ENCODE measurements around the gene METTL8. TPM values are rescaled to one million over a fixed set of nuclear protein-coding genes. Genes with fewer than 3 reads are reported as not detected.

Gene METTL8
- total RNA-seq, 1 donor from 2014 or later, result 31.5 TPM

GRCh38 chr2:171402906-171403580 lies 30.7 kb downstream of the METTL8 start:
- H3K4me3 ChIP-seq (ENCODE audit: low read depth, low read length), result no peak overlapping the region
- TF ChIP-seq, protein P1, sequence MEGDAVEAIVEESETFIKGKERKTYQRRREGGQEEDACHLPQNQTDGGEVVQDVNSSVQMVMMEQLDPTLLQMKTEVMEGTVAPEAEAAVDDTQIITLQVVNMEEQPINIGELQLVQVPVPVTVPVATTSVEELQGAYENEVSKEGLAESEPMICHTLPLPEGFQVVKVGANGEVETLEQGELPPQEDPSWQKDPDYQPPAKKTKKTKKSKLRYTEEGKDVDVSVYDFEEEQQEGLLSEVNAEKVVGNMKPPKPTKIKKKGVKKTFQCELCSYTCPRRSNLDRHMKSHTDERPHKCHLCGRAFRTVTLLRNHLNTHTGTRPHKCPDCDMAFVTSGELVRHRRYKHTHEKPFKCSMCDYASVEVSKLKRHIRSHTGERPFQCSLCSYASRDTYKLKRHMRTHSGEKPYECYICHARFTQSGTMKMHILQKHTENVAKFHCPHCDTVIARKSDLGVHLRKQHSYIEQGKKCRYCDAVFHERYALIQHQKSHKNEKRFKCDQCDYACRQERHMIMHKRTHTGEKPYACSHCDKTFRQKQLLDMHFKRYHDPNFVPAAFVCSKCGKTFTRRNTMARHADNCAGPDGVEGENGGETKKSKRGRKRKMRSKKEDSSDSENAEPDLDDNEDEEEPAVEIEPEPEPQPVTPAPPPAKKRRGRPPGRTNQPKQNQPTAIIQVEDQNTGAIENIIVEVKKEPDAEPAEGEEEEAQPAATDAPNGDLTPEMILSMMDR (conservative IDR thresholded peaks at IDR 0.05; ENCODE audit: low read depth, low read length), result no peak
- no peak for DNase-seq (ENCODE audit: low read depth)

GRCh38 chr2:171401947-171402346 lies 31.8 kb downstream of the METTL8 start:
- DNase-seq (ENCODE audit: low read depth), result no peak
- no peak overlapping the region for H3K4me3 ChIP-seq (ENCODE audit: low read depth, low read length)
- TF ChIP-seq, protein P1 (conservative IDR thresholded peaks at IDR 0.05; ENCODE audit: low read depth, low read length), result no peak

- TF ChIP-seq, protein P1 (conservative IDR thresholded peaks at IDR 0.05; ENCODE audit: low read depth, low read length), result no peak
- DNase-seq (ENCODE audit: low read depth), result no peak
- H3K4me3 ChIP-seq (ENCODE audit: low read depth, low read length), result no peak overlapping the region
Measured at GRCh38 chr2:171400395-171400794, 33.4 kb downstream of the METTL8 start.

GRCh38 chr2:171399292-171399691 lies 34.5 kb downstream of the METTL8 start:
- no peak for DNase-seq (ENCODE audit: low read depth)
- no peak overlapping the region for H3K4me3 ChIP-seq (ENCODE audit: low read depth, low read length)
- TF ChIP-seq, protein P1 (conservative IDR thresholded peaks at IDR 0.05; ENCODE audit: low read depth, low read length), result no peak

GRCh38 chr2:171394164-171394740 lies 39.5 kb downstream of the METTL8 start:
- TF ChIP-seq, protein P1 (conservative IDR thresholded peaks at IDR 0.05; ENCODE audit: low read depth, low read length), result no peak
- no peak overlapping the region for H3K4me3 ChIP-seq (ENCODE audit: low read depth, low read length)
- DNase-seq (ENCODE audit: low read depth), result no peak

- TF ChIP-seq, protein P1 (conservative IDR thresholded peaks at IDR 0.05; ENCODE audit: low read depth, low read length), result no peak
- H3K4me3 ChIP-seq (ENCODE audit: low read depth, low read length), result no peak overlapping the region
- no peak for DNase-seq (ENCODE audit: low read depth)
Measured at GRCh38 chr2:171393487-171393886, 40.3 kb downstream of the METTL8 start.

DNA sequence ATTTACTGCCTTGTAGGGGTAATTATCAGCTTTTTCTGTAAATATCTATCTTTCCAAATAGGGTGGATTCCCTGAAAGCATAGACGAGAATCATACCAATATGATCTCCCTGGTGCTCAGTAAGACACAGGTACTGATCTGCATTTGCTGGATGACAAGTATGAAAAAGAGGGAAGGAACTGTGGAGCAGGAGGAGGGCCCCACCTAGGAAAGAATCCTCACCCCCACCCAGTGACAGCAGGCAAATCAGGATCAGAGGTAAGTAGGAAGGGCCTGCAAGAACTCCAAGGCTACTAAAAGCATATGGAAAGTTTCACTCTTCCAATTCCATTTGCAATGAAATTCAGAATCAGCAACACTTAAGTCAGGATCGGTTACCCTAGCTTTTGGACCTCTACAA lies 42.3 kb downstream of the METTL8 start:
- H3K4me3 ChIP-seq (ENCODE audit: low read depth, low read length), result no peak overlapping the region
- TF ChIP-seq, protein P1 (conservative IDR thresholded peaks at IDR 0.05; ENCODE audit: low read depth, low read length), result no peak
- no peak for DNase-seq (ENCODE audit: low read depth)
